Measurements from ENCODE around the gene PXDC1. TPM values are rescaled to one million over a fixed set of nuclear protein-coding genes. Genes with fewer than 3 reads are reported as not detected.

Gene PXDC1
- total and polyA plus RNA-seq, 2 experiments from 2014 or later, result 1.2 to 1.8 TPM

DNA sequence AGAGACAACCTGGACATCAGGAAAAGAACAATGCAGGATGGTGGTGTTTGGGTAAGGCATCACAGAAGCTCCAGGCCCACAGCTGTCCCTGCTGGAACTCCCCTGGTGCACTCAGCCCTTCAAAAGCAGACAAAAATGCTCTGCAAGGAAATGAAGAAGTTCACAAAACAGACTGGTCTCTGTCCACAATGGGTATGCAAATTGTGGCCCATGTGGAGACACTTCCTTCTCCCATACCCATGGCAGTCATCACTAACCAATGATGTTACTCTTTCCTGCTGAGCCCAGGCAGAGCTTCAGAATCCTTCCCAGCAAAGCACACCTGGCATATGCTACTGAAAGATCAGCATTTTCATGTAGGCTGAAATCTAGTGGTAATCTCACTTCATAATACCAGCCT, 42.6 kb upstream of the PXDC1 start:
- no peak for ATAC-seq
- TF ChIP-seq, protein P1, sequence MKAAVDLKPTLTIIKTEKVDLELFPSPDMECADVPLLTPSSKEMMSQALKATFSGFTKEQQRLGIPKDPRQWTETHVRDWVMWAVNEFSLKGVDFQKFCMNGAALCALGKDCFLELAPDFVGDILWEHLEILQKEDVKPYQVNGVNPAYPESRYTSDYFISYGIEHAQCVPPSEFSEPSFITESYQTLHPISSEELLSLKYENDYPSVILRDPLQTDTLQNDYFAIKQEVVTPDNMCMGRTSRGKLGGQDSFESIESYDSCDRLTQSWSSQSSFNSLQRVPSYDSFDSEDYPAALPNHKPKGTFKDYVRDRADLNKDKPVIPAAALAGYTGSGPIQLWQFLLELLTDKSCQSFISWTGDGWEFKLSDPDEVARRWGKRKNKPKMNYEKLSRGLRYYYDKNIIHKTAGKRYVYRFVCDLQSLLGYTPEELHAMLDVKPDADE (IDR thresholded peaks at IDR 0.05), result no peak
- TF ChIP-seq, protein P2, sequence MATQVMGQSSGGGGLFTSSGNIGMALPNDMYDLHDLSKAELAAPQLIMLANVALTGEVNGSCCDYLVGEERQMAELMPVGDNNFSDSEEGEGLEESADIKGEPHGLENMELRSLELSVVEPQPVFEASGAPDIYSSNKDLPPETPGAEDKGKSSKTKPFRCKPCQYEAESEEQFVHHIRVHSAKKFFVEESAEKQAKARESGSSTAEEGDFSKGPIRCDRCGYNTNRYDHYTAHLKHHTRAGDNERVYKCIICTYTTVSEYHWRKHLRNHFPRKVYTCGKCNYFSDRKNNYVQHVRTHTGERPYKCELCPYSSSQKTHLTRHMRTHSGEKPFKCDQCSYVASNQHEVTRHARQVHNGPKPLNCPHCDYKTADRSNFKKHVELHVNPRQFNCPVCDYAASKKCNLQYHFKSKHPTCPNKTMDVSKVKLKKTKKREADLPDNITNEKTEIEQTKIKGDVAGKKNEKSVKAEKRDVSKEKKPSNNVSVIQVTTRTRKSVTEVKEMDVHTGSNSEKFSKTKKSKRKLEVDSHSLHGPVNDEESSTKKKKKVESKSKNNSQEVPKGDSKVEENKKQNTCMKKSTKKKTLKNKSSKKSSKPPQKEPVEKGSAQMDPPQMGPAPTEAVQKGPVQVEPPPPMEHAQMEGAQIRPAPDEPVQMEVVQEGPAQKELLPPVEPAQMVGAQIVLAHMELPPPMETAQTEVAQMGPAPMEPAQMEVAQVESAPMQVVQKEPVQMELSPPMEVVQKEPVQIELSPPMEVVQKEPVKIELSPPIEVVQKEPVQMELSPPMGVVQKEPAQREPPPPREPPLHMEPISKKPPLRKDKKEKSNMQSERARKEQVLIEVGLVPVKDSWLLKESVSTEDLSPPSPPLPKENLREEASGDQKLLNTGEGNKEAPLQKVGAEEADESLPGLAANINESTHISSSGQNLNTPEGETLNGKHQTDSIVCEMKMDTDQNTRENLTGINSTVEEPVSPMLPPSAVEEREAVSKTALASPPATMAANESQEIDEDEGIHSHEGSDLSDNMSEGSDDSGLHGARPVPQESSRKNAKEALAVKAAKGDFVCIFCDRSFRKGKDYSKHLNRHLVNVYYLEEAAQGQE (IDR thresholded peaks at IDR 0.05; ENCODE audit: unreplicated experiment), result no peak
- TF ChIP-seq, protein P3, sequence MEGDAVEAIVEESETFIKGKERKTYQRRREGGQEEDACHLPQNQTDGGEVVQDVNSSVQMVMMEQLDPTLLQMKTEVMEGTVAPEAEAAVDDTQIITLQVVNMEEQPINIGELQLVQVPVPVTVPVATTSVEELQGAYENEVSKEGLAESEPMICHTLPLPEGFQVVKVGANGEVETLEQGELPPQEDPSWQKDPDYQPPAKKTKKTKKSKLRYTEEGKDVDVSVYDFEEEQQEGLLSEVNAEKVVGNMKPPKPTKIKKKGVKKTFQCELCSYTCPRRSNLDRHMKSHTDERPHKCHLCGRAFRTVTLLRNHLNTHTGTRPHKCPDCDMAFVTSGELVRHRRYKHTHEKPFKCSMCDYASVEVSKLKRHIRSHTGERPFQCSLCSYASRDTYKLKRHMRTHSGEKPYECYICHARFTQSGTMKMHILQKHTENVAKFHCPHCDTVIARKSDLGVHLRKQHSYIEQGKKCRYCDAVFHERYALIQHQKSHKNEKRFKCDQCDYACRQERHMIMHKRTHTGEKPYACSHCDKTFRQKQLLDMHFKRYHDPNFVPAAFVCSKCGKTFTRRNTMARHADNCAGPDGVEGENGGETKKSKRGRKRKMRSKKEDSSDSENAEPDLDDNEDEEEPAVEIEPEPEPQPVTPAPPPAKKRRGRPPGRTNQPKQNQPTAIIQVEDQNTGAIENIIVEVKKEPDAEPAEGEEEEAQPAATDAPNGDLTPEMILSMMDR (conservative IDR thresholded peaks at IDR 0.05; ENCODE audit: low read depth in 2 of 2), result no peak

DNA sequence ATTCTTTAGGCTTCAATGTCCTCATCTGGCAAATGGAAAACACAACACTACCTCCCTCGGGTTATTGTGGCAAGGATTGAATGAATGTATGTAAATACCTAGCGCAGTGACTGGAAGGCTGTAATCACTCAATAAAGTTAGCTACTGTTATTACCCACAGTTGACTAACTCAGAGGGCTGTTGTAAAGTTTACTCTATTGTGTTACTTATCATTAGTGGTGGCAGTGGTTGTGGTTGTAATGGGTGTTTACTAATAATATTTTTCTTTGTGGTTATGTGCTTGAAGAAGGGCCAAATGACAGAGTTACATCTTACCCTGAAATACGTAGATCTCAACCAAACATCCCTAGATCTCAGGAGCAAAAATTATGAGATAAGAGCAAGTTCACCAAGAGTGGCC, 42.0 kb upstream of the PXDC1 start:
- DNase-seq (ENCODE audit: low spot score) (no peak), ATAC-seq (no peak)
- Histone ChIP-seq H3K4me2 (no peak overlapping the region), H3K27ac (ENCODE audit: low read depth) (no peak overlapping the region), H3K9me2 (ENCODE audit: insufficient read depth) (no peaks in the 10 kb centered on the region; the same call in 1 of the 2 replicates), H3K36me3 (ENCODE audit: insufficient read depth) (no peaks in the 10 kb centered on the region), H3K4me1 (ENCODE audit: insufficient read depth) (peaks cover 6% of the 10 kb centered on the region), H3K4me3 (no peak overlapping the region), H4K20me1 (replicated peaks; ENCODE audit: insufficient read depth) (no peaks in the 10 kb centered on the region), H3K79me2 (replicated peaks; ENCODE audit: insufficient read depth) (no peaks in the 10 kb centered on the region), H3F3A (replicated peaks; ENCODE audit: low read depth) (no peaks in the 10 kb centered on the region), H2AFZ (0 out of 2 replicates have a peak overlapping the region, but pooled peaks have one; percentile 18), H3K27me3 (ENCODE audit: insufficient read depth) (no peaks in the 10 kb centered on the region)
- Mint-ChIP-seq H3K27me3 (ENCODE audit: insufficient read depth, low read depth, poor library complexity) (peaks cover 3% of the 10 kb centered on the region), H3K36me3 (ENCODE audit: low read depth) (peaks cover 2% of the 10 kb centered on the region; the same call in 1 of the 3 replicates), H3K4me3 (no peak overlapping the region), H3K27ac (no peak overlapping the region), H3K4me1 (peaks cover 19% of the 10 kb centered on the region), H3K9me3 (peaks cover 2% of the 10 kb centered on the region; the same call in 2 of the 3 replicates)
- TF ChIP-seq, protein P2 (IDR thresholded peaks at IDR 0.05; ENCODE audit: unreplicated experiment), result no peak

More for the DNA sequence above, 42.6 kb upstream of the PXDC1 start:
- Histone ChIP-seq H3K4me3 (no peak overlapping the region), H2AFZ (0 out of 2 replicates have a peak overlapping the region, but pooled peaks have one; percentile 18), H3K79me2 (replicated peaks; ENCODE audit: insufficient read depth) (no peaks in the 10 kb centered on the region), H3K4me1 (ENCODE audit: insufficient read depth) (peaks cover 6% of the 10 kb centered on the region), H3K4me2 (no peak overlapping the region; the same call in 1 of the 2 replicates), H3F3A (replicated peaks; ENCODE audit: low read depth) (no peaks in the 10 kb centered on the region), H3K27ac (ENCODE audit: low read depth) (no peak overlapping the region), H4K20me1 (replicated peaks; ENCODE audit: insufficient read depth) (no peaks in the 10 kb centered on the region), H3K36me3 (ENCODE audit: insufficient read depth) (no peaks in the 10 kb centered on the region), H3K27me3 (ENCODE audit: insufficient read depth) (no peaks in the 10 kb centered on the region), H3K9me2 (ENCODE audit: insufficient read depth) (no peaks in the 10 kb centered on the region; the same call in 1 of the 2 replicates)
- no peak overlapping the region for H3K4me3 Mint-ChIP-seq
- peaks cover 3% of the 10 kb centered on the region for H3K27me3 Mint-ChIP-seq (ENCODE audit: insufficient read depth, low read depth, poor library complexity)
- no peak for DNase-seq (ENCODE audit: low spot score)
- H3K36me3 Mint-ChIP-seq (ENCODE audit: low read depth), result peaks cover 2% of the 10 kb centered on the region; the same call in 1 of the 3 replicates
- H3K27ac Mint-ChIP-seq, result no peak overlapping the region
- H3K9me3 Mint-ChIP-seq, result peaks cover 2% of the 10 kb centered on the region; the same call in 2 of the 3 replicates
- H3K4me1 Mint-ChIP-seq, result peaks cover 19% of the 10 kb centered on the region
